ENCODE measurements around the gene ERCC6L2.

GRCh38 chr9:95940265-95940664, 64.8 kb downstream of the ERCC6L2 start:
- no peak for TF ChIP-seq POLR2A (IDR thresholded peaks at IDR 0.05)
- TF ChIP-seq, protein P1, sequence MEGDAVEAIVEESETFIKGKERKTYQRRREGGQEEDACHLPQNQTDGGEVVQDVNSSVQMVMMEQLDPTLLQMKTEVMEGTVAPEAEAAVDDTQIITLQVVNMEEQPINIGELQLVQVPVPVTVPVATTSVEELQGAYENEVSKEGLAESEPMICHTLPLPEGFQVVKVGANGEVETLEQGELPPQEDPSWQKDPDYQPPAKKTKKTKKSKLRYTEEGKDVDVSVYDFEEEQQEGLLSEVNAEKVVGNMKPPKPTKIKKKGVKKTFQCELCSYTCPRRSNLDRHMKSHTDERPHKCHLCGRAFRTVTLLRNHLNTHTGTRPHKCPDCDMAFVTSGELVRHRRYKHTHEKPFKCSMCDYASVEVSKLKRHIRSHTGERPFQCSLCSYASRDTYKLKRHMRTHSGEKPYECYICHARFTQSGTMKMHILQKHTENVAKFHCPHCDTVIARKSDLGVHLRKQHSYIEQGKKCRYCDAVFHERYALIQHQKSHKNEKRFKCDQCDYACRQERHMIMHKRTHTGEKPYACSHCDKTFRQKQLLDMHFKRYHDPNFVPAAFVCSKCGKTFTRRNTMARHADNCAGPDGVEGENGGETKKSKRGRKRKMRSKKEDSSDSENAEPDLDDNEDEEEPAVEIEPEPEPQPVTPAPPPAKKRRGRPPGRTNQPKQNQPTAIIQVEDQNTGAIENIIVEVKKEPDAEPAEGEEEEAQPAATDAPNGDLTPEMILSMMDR (IDR thresholded peaks at IDR 0.05), result no peak

Data from tibial nerve (tissue), 3 donors.